ENCODE measurements around the gene CRIP2. TPM values are rescaled to one million over a fixed set of nuclear protein-coding genes. Genes with fewer than 3 reads are reported as not detected.

Gene CRIP2
- total RNA-seq, 1 experiment from 2014 or later = 50.5 TPM

- DNase-seq (ENCODE audit: unreplicated experiment) = no peak
- no peak overlapping the region for H3K4me3 Mint-ChIP-seq (ENCODE audit: unreplicated experiment)
- no peaks in the 10 kb centered on the region for H3K27me3 Mint-ChIP-seq (ENCODE audit: insufficient read depth, unreplicated experiment)
- H3K36me3 Mint-ChIP-seq (ENCODE audit: insufficient read depth, unreplicated experiment) = peaks cover 14% of the 10 kb centered on the region
- POLR2A ChIA-PET = interaction anchor here (0.5 kb wide), 1 partner anchor 395 kb away, joined by 3 read pairs; no protein-coding TSS in a partner anchor
- H3K9me3 Mint-ChIP-seq (ENCODE audit: unreplicated experiment) = no peaks in the 10 kb centered on the region
- H3K27ac Mint-ChIP-seq (ENCODE audit: low read depth, unreplicated experiment) = no peak overlapping the region
- TF ChIP-seq CTCF (IDR thresholded peaks at IDR 0.05; ENCODE audit: unreplicated experiment) = no peak
- CTCF ChIA-PET = interaction anchor here (0.6 kb wide), 1 partner anchor 1436 kb away, joined by 3 read pairs; no protein-coding TSS in a partner anchor
- no TSS peak for BruUV-seq (replicated peaks)
- H3K4me1 Mint-ChIP-seq (ENCODE audit: insufficient read depth, unreplicated experiment) = peaks cover 15% of the 10 kb centered on the region
- intact Hi-C loops (cut with micrococcal nuclease) = no loop called here
Measured at GRCh38 chr14:105436891-105437722, 37.5 kb upstream of the CRIP2 start.

GRCh38 chr14:105437723-105438500 lies 36.7 kb upstream of the CRIP2 start:
- Mint-ChIP-seq H3K27me3 (ENCODE audit: insufficient read depth, unreplicated experiment) (no peaks in the 10 kb centered on the region), H3K36me3 (ENCODE audit: insufficient read depth, unreplicated experiment) (peaks cover 14% of the 10 kb centered on the region), H3K9me3 (ENCODE audit: unreplicated experiment) (no peaks in the 10 kb centered on the region), H3K27ac (ENCODE audit: low read depth, unreplicated experiment) (no peak overlapping the region), H3K4me1 (ENCODE audit: insufficient read depth, unreplicated experiment) (peaks cover 15% of the 10 kb centered on the region), H3K4me3 (ENCODE audit: unreplicated experiment) (no peak overlapping the region)
- BruUV-seq (replicated peaks) = no TSS peak
- CTCF ChIA-PET = no interaction called here
- no peak for TF ChIP-seq CTCF (IDR thresholded peaks at IDR 0.05; ENCODE audit: unreplicated experiment)
- DNase-seq (ENCODE audit: unreplicated experiment) = no peak
- intact Hi-C loops (cut with micrococcal nuclease) = no loop called here
- POLR2A ChIA-PET = no interaction called here

GRCh38 chr14:105439179-105439578 lies 35.4 kb upstream of the CRIP2 start:
- no peak for TF ChIP-seq CTCF (IDR thresholded peaks at IDR 0.05; ENCODE audit: unreplicated experiment)
- H3K4me3 Mint-ChIP-seq (ENCODE audit: unreplicated experiment) = no peak overlapping the region
- no peak overlapping the region for H3K27ac Mint-ChIP-seq (ENCODE audit: low read depth, unreplicated experiment)
- DNase-seq (ENCODE audit: unreplicated experiment) = no peak
- H3K9me3 Mint-ChIP-seq (ENCODE audit: unreplicated experiment) = no peaks in the 10 kb centered on the region
- no peaks in the 10 kb centered on the region for H3K27me3 Mint-ChIP-seq (ENCODE audit: insufficient read depth, unreplicated experiment)
- ChIA-PET POLR2A (no interaction called here), CTCF (interaction anchor here (0.6 to 1.1 kb wide), 2 partner anchors 62 to 78 kb away, joined by 3 read pairs; no protein-coding TSS in a partner anchor)
- BruUV-seq (replicated peaks) = no TSS peak
- H3K36me3 Mint-ChIP-seq (ENCODE audit: insufficient read depth, unreplicated experiment) = peaks cover 14% of the 10 kb centered on the region
- H3K4me1 Mint-ChIP-seq (ENCODE audit: insufficient read depth, unreplicated experiment) = peaks cover 15% of the 10 kb centered on the region
- intact Hi-C loops (cut with micrococcal nuclease) = no loop called here

All from MCF 10A (cell line).